ENCODE data around the gene SMIM11. TPM values are rescaled to one million over a fixed set of nuclear protein-coding genes. Genes with fewer than 3 reads are reported as not detected.

Gene SMIM11
- total and polyA plus RNA-seq, 2 of the 8 experiments (the other 6 are each of a cell fraction or from before 2014, with no cell fraction given): 1.0 to 3.2 TPM

GRCh38 chr21:34331726-34332125 is 43.6 kb upstream of the SMIM11 start:
- no peaks in the 10 kb centered on the region for H3K79me2 ChIP-seq (ENCODE audit: control insufficient read depth in 1 of 2, insufficient read depth in 2 of 2, low read length in 2 of 2)
- no peak overlapping the region for H4K5ac ChIP-seq (ENCODE audit: insufficient read length, low read depth, low read length)
- H3K79me1 ChIP-seq (ENCODE audit: low read depth, low read length): no peaks in the 10 kb centered on the region
- no peak overlapping the region for H3K9ac ChIP-seq (replicated peaks in 1 of 4; ENCODE audit: extremely low read depth in 1 of 4, low read depth in 3 of 4, low read length in 3 of 4)
- H4K8ac ChIP-seq (ENCODE audit: extremely low read depth, insufficient read depth, low read length): no peak overlapping the region
- no peak overlapping the region for H3K4me2 ChIP-seq (ENCODE audit: insufficient read depth in 1 of 2, low read depth in 2 of 2, low read length in 2 of 2)
- H4K20me1 ChIP-seq (replicated peaks in 1 of 2; ENCODE audit: control insufficient read depth in 1 of 2, insufficient read depth in 2 of 2, low read length in 2 of 2): no peaks in the 10 kb centered on the region
- H3K27me3 ChIP-seq (replicated peaks in 1 of 4; ENCODE audit: control insufficient read depth in 3 of 4, extremely low read depth in 1 of 4, insufficient read depth in 3 of 4, low read length in 3 of 4): no peaks in the 10 kb centered on the region
- DNase-seq (ENCODE audit: low read depth in 1 of 2, low spot score in 2 of 2) (no peak), FAIRE-seq (no peak)
- H3K9me3 ChIP-seq (ENCODE audit: insufficient read depth in 2 of 2, low read depth in 1 of 2, low read length in 1 of 2): no peaks in the 10 kb centered on the region; a peak in 1 of 4 replicates
- no peak overlapping the region for H2AK5ac ChIP-seq (ENCODE audit: low read depth, low read length)
- H3K14ac ChIP-seq (ENCODE audit: insufficient read length): no peak overlapping the region
- H3K27ac ChIP-seq (ENCODE audit: low read depth, low read length): no peak overlapping the region
- WGBS, 2 experiments (ENCODE audit: extremely low coverage in 1 of 2, insufficient coverage in 1 of 2, insufficient read length in 1 of 2, insufficient replicate concordance in 2 of 2, low coverage in 1 of 2, low lambda C conversion rate in 2 of 2, missing lambda C conversion rate in 1 of 2): 96% methylated on average over 5 of the region's 5 CpGs; no CpG with 5 or more reads in 1 of the 2 experiments
- H3K4ac ChIP-seq (replicated peaks; ENCODE audit: insufficient read length, low read depth, low read length): no peak overlapping the region
- H2BK15ac ChIP-seq (ENCODE audit: low read length): no peak overlapping the region
- no peaks in the 10 kb centered on the region for H3K23me2 ChIP-seq (ENCODE audit: low read depth, low read length)
- H3K4me3 ChIP-seq (ENCODE audit: extremely low read depth in 1 of 4, insufficient read depth in 2 of 4, low read depth in 3 of 4, low read length in 4 of 4): no peak overlapping the region
- H2BK12ac ChIP-seq (ENCODE audit: low read depth, low read length): no peak overlapping the region
- H3K36me3 ChIP-seq (ENCODE audit: control insufficient read depth in 2 of 4, insufficient read depth in 4 of 4, low read length in 3 of 4): no peaks in the 10 kb centered on the region
- ChIA-PET POLR2A (ENCODE audit: partially characterized antibody) (no interaction called here), CTCF (ENCODE audit: partially characterized antibody) (interaction anchor here (0.6 to 2.9 kb wide), 4 partner anchors 14 to 502 kb away, joined by 3 to 11 read pairs (median 4); no protein-coding TSS in a partner anchor)
- no peaks in the 10 kb centered on the region; a peak in 1 of 7 replicates for H3K4me1 ChIP-seq (replicated peaks in 1 of 4; ENCODE audit: control insufficient read depth in 3 of 4, insufficient read depth in 4 of 4, low read length in 3 of 4)
- no peak overlapping the region for H2BK120ac ChIP-seq (replicated peaks; ENCODE audit: low read depth, low read length)
- H3K18ac ChIP-seq (ENCODE audit: extremely low read depth, low read length): no peak overlapping the region
- no peak overlapping the region for H2AFZ ChIP-seq (ENCODE audit: low read length)
- no peak overlapping the region for H3K23ac ChIP-seq (ENCODE audit: insufficient read length)
- no peak overlapping the region for H2BK5ac ChIP-seq (ENCODE audit: low read depth, low read length)
- no peak for TF ChIP-seq TEAD4 (IDR thresholded peaks at IDR 0.05; ENCODE audit: low read depth, low read length)
- TF ChIP-seq EGR1 (IDR thresholded peaks at IDR 0.05; ENCODE audit: borderline replicate concordance, low read depth, low read length): no peak
- no peak for TF ChIP-seq TAF7 (optimal IDR thresholded peaks at IDR 0.05; ENCODE audit: borderline replicate concordance, low read depth, low read length)
- no peak for TF ChIP-seq JUND (IDR thresholded peaks at IDR 0.05; ENCODE audit: low read length)
- TF ChIP-seq SRF (IDR thresholded peaks at IDR 0.05; ENCODE audit: low read depth, low read length): no peak
- TF ChIP-seq EP300 (IDR thresholded peaks at IDR 0.05; ENCODE audit: borderline replicate concordance in 1 of 2, low read depth in 2 of 2, low read length in 2 of 2): no peak
- no peak for TF ChIP-seq TCF12 (IDR thresholded peaks at IDR 0.05; ENCODE audit: low read depth, low read length)
- TF ChIP-seq RNF2 (IDR thresholded peaks at IDR 0.05; ENCODE audit: borderline replicate concordance, low read depth, low read length, missing control alignments, poor library complexity, severe bottlenecking): no peak
- TF ChIP-seq RAD21 (IDR thresholded peaks at IDR 0.05 in 1 of 2, conservative IDR thresholded peaks at IDR 0.05 in 1 of 2; ENCODE audit: low read depth in 2 of 2, low read length in 2 of 2): no peak
- TF ChIP-seq BCL11A (IDR thresholded peaks at IDR 0.05; ENCODE audit: low read depth in 2 of 2, low read length in 2 of 2): no peak
- TF ChIP-seq E2F6 (IDR thresholded peaks at IDR 0.05): no peak
- no peak overlapping the region for H2BK20ac ChIP-seq (ENCODE audit: low read length)
- no peak overlapping the region for H3K56ac ChIP-seq (replicated peaks; ENCODE audit: insufficient read length, low read depth, low read length)
- no peak overlapping the region for H4K91ac ChIP-seq (replicated peaks; ENCODE audit: insufficient read length, low read length)

Data from H1 (cell line).